Neural progenitor cell (in vitro differentiated cells): ENCODE data around the gene INS.

Experiments used
- CTCF ChIP-seq: fragments of 200-600 bp; sonication (generic); IDR thresholded peaks from 2 replicates; pipeline ENCODE4 v1.5.1; 2017; ENCODE audit warnings: antibody characterized with exemption, mild to moderate bottlenecking
- EZH2 ChIP-seq: fragments of 200-600 bp; sonication (generic); IDR thresholded peaks from 2 replicates; pipeline ENCODE4 v1.6.1; 2017; ENCODE audit warnings: antibody characterized with exemption, mild to moderate bottlenecking, moderate library complexity
- EZH2phosphoT487 ChIP-seq: fragments of 200-600 bp; sonication (generic); IDR thresholded peaks from 2 replicates; pipeline ENCODE4 v1.6.1; 2017; ENCODE audit warnings: antibody characterized with exemption

GRCh38 chr11:2122222-2122906, 38.6 kb downstream of the INS start:
- TF ChIP-seq EZH2phosphoT487: no peak
- no peak for TF ChIP-seq CTCF
- no peak for TF ChIP-seq EZH2
